ENCODE measurements around the gene FBXL16. TPM values are rescaled to one million over a fixed set of nuclear protein-coding genes. Genes with fewer than 3 reads are reported as not detected.
A peak's percentile ranks its signal among the peaks of the same experiment; 100 is the strongest.
"Not testable (repeated sequence)": the region's sequence is repeated elsewhere in the genome, so short reads cannot be mapped to it uniquely, and the experiment has no call there.

FBXL16 gene
- total and polyA plus RNA-seq, 12 donors = 0.04 to 0.64 (median 0.10) TPM; not detected in 4

GRCh38 chr16:746637-747036 is 41.0 kb upstream of the FBXL16 start:
- peaks cover 0 to 18% (median 4%) of the 10 kb centered on the region in 7 donors for H3K27me3 ChIP-seq
- intact Hi-C loops (cut with DNase I) = no loop called here
- WGBS, 2 donors = 80 to 81% methylated on average over 12 to 13 of the region's 13 CpGs
- TF ChIP-seq CTCF (IDR thresholded peaks at IDR 0.05) = no peak
- DNase-seq (no peak), ATAC-seq (peak in 1 of 8 donors; percentile 17)
- peaks cover 0 to 6% (median 0%) of the 10 kb centered on the region in 9 donors for H3K4me1 ChIP-seq
- H3K4me3 ChIP-seq = no peak overlapping the region
- H3K27ac ChIP-seq = no peak overlapping the region
- H3K9me3 ChIP-seq = no peaks in the 10 kb centered on the region
- no peaks in the 10 kb centered on the region for H3K36me3 ChIP-seq

GRCh38 chr16:745739-746138 is 40.1 kb upstream of the FBXL16 start:
- 2 to 6% methylated on average over 14 of the region's 14 CpGs for WGBS, 2 donors

GRCh38 chr16:743794-744500 is 38.3 kb upstream of the FBXL16 start:
- H3K27me3 ChIP-seq = peaks cover 0 to 18% (median 4%) of the 10 kb centered on the region in 7 donors
- no peak for ATAC-seq
- no peak overlapping the region for H3K27ac ChIP-seq
- intact Hi-C loops (cut with DNase I) = loop anchor here in 1 of 10 donors (5.0 kb wide), 1 partner anchor 43 kb away; the partner anchor contains the start of genes CHTF18 and RPUSD1
- WGBS, 2 donors = 76 to 79% methylated on average over 21 of the region's 21 CpGs
- DNase-seq = no peak
- H3K36me3 ChIP-seq = peaks cover 0 to 6% (median 0%) of the 10 kb centered on the region in 9 donors
- H3K9me3 ChIP-seq = no peaks in the 10 kb centered on the region
- no peak for TF ChIP-seq CTCF (IDR thresholded peaks at IDR 0.05)
- H3K4me3 ChIP-seq = no peak overlapping the region
- peaks cover 7 to 19% (median 15%) of the 10 kb centered on the region in 9 donors for H3K4me1 ChIP-seq

More at GRCh38 chr16:745739-746138, 40.1 kb upstream of the FBXL16 start:
- TF ChIP-seq CTCF (IDR thresholded peaks at IDR 0.05) = peak in 5 of 9 donors; percentile 9 to 28 (median 16)
- Histone ChIP-seq H3K27me3 (peaks cover 0 to 18% (median 4%) of the 10 kb centered on the region in 7 donors), H3K9me3 (no peaks in the 10 kb centered on the region), H3K27ac (no peak overlapping the region), H3K4me1 (peaks cover 0 to 5% (median 5%) of the 10 kb centered on the region in 9 donors), H3K4me3 (no peak overlapping the region), H3K36me3 (no peaks in the 10 kb centered on the region)
- intact Hi-C loops (cut with DNase I) = no loop called here
- no peak for ATAC-seq
- no peak for DNase-seq

GRCh38 chr16:742894-743293 is 37.3 kb upstream of the FBXL16 start:
- H3K4me1 ChIP-seq = peaks cover 7 to 19% (median 15%) of the 10 kb centered on the region in 9 donors
- H3K27ac ChIP-seq, H3K9me3 ChIP-seq, ATAC-seq, H3K4me3 ChIP-seq, DNase-seq: not testable (repeated sequence)
- intact Hi-C loops (cut with DNase I) = loop anchor here in 1 of 10 donors (5.0 kb wide), 1 partner anchor 44 kb away; the partner anchor contains the start of genes CHTF18 and RPUSD1
- H3K36me3 ChIP-seq = peaks cover 0 to 15% (median 0%) of the 10 kb centered on the region in 9 donors
- peaks cover 0 to 18% (median 4%) of the 10 kb centered on the region in 7 donors for H3K27me3 ChIP-seq
- WGBS, 2 donors = 78 to 83% methylated on average over 14 of the region's 14 CpGs
